Stimulated activated CD4-positive, alpha-beta T cell treated with anti-CD3 and anti-CD28 coated beads, Interleukin-1b, Interleukin-23, amount 100 ng/mL, for 24 hours (primary cell): Measurements from ENCODE around the gene CMYA5.

Experiments
- DNase-seq, 4 experiments: peaks; one replicate each; pipeline ENCODE4 v3.0.0-alpha.2; 2020; ENCODE audit warnings: low read depth in 4 of 4, low spot score in 1 of 4

CMYA5 gene

DNA sequence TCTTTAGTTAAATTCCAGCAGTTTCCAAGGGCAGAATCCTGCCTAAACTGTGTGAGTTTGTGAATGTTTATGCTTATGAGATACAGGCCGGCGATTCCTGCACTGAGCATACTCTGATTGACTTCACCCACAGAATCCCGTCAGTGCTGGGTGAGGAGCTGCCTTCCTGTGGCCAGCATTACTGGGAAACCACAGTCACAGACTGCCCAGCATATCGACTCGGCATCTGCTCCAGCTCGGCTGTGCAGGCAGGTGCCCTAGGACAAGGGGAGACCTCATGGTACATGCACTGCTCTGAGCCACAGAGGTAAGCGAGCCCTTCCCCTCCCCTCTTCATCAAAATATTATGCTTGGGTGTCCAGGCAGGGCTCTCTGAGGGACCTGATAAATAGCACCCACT is 103.7 kb downstream of the CMYA5 start:
- DNase-seq = no peak

DNA sequence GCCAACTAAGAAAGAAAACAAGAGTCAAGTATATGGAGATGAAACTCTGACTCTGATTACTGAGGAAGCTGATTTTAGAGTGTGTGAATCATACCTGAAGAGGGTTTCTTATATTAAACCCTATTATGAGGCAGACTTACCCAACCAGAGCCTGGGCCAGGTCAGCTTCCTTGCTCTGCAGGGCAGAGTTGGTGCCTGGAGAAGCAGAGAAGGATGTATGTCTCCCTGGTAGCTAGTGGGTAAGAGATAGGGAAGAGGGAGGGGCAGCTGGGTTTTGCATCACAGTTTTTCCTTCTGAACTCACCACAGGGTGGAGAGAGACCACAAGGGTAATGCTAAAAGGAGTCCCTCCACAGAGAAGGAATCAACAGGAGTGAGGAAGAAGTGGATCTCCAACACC is 104.1 kb downstream of the CMYA5 start:
- no peak for DNase-seq

DNA sequence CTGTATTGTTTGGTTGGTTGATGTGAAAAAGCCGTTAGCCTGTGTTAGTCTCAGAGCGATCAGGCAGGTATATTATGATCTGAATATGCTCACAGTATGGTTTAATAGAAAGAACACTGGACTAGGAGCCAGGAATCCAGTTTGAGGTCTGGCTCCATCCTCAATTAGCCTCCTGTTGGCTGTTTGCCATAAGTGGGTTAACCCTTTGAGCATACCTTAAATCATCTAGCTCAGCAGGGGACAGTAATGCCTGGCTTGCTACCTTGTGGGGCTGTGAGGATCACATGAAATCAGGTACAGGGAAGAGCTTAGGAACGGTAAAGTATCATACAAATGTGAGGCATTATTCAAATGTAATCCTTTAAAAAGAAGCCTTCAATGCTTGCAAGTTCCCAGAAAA is 104.7 kb downstream of the CMYA5 start:
- DNase-seq = no peak

DNA sequence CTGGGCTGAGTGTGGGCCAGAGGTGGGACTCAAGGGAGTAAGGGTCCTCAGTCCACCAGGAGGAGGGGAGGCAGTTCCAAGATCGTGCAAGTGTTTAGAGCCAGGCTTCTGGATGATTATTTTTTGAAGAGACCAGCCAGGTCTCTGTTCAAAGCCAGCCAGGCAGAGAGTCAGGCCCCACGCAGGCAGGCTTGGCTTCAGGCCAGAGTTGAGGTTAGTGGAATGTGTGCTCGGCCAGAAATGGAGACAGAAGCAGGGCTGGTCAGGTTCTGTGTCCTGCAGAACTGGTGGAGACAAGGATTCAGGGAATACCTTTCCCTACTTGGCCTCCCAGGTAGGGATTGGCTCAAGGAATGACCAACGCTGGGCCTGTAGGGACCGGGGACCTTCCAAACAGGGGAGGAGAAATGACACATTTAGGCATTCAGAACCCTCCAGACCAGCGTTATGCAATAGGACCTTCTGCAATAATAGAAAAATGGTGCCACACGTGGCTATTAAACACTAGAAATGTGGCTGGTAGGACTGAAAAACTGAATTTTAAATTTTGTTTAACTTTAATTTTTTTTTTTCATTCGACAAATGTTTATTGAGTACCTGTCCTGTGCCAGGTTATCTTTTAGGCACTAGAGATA is 106.2 kb downstream of the CMYA5 start:
- DNase-seq = no peak

DNA sequence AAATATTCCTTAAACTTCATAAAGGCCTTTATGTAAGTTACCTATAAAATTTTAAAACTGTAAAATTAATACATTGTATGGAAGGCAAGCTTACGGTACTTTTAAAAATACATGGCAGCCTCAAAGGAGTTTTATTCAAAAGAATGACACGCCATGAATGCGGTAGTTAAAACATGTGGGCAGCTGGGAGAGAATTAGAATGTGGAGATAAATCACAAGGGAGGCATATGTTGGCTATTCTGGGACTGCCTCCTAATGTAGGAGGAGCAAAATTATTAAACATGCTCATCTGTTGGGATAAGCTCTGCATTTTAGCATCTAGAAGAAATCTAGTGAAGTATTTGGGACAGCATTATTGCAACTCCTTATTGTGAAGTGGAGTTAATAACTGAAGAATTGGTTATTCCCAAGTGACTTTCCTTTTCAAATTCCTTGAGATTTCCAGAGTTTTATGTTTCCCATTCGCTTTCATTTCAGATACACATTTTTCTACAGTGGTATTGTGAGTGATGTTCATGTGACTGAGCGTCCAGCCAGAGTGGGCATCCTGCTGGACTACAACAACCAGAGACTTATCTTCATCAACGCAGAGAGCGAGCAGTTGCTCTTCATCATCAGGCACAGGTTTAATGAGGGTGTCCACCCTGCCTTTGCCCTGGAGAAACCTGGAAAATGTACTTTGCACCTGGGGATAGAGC is 109.4 kb downstream of the CMYA5 start:
- no peak for DNase-seq

DNA sequence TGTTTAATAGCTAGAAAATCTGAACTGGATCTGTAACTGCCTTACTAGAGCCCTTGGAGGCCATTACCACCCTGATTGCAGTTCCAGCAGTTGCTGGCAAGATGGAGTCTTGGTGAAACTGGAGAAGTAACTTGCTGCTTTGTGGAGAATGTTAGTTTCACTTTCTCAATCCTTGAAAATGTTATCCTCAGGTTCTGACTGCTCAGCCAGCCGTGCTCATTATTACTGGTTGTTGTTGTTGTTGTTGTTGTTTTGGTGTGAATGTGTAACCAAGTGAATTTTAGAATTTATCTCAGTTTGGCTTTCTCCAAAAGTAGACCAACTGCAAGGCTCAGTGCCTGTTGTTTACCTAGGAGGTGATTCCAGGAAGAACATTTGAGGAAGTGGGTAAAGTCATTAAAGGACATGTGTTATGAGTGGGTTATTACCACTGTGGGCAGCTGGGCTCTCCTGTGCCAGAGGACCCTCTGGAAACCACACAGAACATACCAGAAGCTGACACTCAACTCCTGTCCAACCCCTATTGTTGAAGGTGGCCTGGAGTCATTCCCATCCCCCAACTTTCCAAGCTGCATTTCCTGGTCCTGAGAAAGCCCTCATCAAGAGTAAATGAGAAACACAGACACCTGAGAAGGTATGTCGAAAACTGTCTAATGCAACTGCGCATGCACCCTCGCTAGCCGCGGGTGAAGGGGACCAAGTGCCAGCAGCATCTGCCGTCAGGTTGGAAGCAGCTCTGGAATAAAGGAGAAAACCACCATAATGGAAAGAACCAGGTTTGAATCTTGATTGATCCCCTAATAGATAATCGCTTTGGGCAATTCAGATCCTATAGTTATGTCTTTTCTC is 111.6 kb downstream of the CMYA5 start:
- DNase-seq = no peak

DNA sequence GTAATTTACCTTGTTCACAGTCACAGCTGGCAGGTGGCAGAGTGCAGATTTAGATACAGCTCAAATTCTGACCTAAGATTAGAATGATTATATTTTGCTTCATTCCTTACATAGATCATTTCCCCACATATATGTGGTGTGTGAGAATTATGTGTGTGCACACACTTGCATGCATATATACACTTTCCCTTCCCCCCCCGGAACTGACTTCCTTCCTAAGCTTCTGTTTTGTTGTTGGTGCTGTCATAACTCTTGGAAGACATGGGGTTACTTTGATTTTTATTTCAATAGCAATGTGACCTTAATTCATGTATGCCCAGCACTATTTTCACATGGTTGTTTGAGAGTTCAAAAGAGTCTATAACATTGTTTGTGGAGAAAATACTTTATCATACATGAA is 112.8 kb downstream of the CMYA5 start:
- no peak for DNase-seq

DNA sequence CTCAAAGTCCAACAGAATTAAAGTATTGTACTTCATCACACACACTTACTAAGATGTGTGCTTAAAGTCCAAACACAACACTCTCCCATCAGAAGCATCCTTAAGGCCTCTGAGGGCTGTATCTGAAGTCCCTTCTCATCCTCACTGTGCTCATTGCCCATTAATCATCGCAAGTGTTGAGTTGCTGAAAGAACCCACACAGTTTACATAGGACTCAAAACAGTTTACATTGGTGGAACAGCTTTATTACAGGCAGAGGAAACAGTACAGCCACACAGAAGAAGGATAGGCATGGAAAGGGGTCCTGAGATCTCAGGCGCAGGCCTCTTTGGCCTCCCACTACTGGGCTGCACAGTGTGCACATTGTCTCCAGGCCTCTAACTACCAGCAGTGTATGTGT is 113.4 kb downstream of the CMYA5 start:
- no peak for DNase-seq

DNA sequence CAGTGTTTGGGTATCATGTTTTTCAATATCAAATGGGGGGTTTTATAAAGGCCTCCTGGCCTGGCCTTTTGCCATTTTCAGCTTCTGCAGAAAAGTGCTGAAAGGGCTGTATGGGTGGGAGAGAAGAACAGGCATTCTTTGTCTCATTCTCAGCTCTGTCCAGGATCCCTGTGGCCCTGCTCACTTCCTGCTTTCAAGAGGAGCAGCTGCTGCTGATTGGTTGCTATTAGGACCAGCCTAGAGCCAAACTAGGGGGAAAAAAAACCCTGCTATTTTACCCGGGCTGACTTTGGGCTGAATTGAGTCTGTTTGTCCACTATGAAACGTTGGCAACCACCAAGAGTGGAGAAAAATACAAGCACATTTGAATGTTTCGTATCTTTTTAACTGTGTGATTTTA is 117.1 kb downstream of the CMYA5 start:
- DNase-seq = no peak

DNA sequence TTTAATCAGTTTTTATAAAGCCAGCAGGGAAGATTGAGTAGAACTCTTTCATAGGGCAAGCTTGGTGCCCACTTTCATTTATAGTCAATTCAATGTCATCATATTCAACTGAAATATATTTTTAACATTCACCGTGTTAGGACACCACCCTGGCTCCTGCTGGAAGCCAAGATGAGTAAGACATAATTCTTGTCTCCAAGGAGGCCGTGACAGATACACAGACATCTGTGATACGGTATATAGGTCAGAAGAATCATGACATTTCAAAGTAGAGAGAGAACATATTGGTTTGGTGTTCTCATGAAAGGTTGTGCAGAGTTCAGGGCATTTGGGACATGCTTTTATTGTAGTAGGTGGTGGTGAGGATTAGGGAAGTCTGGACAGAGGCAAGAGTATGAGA is 120.1 kb downstream of the CMYA5 start:
- no peak for DNase-seq

DNA sequence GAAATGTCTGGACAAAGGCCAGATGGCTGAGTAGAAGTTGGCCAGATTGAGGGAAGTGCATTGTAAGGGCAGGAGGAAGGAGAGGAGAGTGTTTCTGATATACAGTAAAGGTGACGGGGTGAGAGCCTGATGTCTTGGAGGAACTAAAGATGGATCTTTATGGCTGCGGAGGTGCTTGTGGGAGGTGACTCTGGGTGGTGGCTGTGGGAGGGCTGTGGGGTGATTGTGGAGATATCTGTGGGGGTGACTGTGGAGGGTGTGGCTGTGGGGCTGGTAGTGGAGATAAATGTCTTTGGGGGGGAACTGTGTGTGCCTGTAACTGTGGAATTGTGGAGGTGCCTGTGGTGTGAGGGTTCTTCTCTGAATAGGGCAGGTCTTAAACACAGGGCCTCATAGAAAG is 121.4 kb downstream of the CMYA5 start:
- no peak for DNase-seq

DNA sequence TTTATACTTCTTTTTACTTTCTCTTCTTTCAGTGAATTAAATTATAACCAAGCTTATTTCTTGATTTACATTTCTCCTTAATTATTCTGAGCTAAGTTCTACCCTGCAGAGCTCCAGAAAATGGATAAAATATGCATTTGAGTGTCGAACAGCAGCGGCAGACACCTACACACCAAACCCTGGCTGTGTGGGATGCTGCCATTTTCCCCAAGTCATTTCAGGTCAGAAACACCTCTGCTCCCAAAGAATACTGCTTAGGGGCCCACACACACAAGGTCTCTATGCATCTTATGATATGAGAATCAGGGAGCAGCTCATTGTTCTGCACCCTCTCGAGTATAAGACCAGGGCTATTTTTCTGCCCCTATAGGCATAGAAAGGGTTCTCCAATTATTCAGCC is 122.3 kb downstream of the CMYA5 start:
- no peak for DNase-seq

DNA sequence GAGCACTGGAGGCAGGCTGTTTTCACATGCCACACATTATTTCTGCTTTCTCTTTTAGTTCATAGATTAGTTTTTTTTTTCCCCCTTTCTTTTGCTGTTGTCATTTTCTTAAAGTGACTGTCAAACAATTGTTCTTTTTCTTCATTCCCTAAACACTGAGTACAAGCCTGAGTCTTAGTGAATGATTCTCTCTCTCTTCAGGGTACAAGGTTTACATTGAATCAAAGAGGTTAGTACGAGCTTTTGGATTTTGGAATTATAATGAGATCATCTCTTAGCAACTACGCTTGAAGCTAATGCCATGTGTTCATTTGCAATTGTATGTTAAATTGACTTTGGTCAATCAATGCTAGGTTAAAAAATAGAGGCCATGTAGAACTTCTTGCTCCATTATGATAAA is 125.1 kb downstream of the CMYA5 start:
- no peak for DNase-seq

DNA sequence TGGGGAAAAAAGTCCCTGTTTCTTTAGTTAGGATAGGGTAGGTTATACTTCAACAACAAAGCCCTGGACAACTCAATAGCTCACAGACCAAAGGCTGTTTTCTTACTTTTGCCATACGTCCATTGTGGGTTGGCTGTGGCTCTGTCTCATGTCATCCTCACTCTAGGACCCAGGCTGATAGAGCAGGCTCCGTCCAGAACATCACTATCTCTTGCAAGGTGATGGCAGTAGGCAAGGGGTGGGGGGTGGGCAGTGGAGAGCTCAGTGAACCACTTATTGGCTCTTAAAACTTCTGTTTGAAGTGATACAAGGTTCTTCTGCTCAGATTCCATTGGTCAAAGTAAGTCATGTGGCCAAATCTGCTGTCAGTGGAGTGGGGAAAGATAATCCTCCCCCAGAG is 126.4 kb downstream of the CMYA5 start:
- no peak for DNase-seq

DNA sequence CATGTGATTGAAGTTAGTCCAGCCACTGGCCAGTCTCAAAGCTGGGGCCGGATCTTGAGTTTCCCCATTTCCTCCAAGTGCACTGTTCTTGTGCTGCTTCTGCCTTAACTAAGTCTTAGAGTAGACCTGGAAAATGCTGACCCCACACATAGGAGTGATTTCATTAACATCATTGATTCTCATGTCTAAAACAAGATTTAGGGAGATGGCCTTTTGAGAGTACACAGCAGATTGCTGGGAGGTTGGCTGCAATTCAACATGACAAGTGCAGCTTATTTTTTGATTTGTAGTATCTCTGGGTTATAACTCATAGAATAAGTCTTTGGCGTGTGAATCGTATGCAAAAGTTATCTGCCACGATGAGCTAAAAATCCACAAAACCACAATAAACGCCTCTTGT is 131.0 kb downstream of the CMYA5 start:
- DNase-seq = no peak

DNA sequence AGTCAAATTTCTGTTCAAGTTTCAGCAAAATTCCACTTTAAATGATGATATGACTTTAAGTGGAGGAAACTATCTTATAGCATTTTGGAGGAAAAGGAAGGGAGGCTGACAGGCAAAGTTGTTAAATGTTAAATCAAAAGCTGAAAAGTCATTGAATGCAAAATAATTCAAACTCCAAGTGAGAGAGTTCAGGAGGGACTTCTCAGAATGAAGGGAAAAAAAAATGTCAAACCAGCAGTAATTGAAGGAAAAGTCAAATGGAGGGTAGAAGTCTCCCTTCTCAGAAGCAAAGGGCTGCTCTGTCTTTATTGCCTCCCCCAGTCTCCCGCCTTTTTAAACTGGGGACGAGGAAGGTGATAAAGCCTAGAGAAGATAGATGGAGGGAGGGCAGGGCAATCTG is 134.8 kb downstream of the CMYA5 start:
- DNase-seq = no peak

DNA sequence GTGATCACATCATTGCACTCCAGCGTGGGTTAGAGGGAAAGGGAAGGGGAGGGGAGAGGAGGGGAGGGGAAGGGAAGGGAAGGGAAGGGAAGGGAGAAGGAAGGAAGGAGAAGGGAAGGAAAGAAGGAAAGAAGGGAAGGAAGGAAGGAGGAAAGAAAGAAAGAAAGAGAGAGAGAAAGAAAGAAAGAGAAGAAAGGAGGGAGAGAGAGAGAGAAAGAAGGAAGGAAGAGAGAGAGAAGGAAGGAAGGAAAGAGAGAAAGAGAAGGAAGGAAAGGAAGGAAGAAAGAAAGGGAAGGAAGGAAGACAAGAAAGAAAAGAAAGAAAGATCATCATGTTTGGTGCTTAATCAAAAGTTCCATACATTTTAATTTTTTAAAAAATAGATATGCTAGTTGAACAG is 136.2 kb downstream of the CMYA5 start:
- DNase-seq = no peak

DNA sequence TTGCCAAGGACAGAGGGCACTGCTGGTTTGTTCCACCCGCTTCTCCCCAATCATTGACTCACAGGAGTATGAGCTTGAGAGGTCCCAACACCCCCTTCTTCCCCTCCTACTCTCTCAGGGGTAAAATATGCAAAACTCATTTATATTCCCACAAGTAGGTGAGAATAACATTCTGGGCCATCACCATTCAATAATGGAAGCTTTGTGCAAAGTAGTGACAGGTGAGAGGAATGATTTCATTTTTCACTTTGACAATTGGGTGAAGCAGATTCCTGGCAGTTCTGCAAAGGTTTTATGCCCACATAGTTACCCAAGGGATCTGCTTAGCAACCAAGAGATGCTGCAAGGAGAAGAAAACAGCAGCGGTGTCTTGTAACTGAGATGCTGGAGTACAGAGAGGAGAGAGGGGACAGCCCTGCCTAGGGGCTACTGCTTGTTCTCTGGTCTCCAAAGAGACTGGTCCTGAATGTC is 137.6 kb downstream of the CMYA5 start:
- DNase-seq = no peak

DNA sequence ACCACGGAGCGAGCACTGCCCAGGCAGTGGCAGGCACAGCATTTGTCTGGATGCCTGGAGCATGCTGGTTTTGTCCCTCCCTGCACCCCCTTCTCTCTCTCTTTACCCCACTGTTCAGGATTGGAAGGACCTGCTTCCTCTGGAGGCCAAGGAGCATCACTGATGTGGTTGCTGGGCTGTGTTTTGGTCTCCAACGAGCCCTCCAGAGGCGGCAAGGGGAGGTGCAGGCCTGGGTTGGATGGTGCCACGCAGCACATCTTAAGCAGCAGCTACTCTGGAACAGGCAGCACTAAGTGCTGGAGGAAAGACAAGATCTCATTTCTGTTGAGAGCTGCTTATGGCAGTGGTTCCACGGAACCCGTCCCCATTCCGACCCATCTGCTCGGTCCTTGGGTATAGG is 139.6 kb downstream of the CMYA5 start:
- DNase-seq = no peak

DNA sequence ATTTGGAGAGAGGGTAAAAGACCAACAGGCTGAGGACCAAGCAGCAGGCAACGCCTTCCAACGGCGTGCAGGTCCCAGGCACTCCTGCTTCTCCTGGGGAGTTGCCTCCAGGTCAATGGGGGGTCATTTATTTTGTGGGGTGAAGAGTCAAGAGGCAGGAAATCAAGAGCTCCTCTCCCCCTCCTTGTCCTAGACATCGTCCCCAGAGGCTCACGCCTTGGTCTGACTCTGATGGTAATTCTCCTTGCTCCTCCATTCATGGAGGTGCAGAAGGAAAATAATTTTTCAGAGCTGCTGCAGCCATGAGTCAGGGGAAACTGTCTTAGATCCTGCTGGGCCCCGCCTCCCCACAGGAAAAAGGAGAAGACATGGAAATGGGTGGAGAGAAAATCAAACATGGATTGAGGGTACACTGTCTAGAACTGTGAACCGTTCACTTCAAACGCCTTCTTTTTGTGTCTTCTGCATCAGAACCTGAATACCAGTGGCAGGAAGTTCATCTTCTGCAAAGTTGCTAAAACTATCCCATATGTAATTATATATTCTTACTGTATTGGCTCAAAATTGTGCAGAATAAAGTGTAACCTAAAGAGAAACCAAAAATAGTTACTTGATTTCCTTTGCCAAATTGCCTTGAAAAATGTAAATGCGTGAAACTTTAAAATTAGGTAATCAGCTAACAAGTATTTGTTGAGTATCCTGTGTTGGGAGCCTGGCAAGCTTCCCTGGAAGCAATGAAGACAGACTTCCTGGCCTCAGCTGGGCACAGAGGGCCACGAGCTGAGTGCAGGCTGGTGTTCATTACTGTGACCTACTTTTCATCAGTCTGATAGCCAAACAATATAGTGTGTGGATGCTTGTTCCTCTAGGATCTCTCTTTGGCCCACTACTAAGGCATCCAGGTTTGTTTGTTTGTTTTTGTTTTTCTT is 142.0 kb downstream of the CMYA5 start:
- no peak for DNase-seq

DNA sequence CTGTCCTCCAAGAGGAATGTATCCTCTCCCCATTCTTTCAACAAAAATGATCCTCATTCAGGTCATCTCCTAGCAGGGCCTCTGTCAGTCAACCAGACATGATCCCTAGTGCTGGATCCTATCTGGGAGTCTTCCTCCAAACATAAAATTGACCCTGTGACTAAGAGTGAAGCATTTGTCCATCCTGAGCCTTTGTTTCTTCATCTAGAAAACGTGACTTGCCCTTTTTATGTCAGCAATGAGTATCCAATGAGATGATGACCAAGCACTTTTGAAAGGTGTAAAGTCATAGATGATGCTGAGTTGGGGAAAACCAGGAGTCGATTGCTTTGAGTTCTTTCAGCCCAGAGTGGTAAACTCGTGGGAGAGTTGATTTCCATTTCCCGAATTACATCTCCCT is 143.3 kb downstream of the CMYA5 start:
- no peak for DNase-seq
